ENCODE results near the gene UBXN10.
A peak's percentile ranks its signal among the peaks of the same experiment; 100 is the strongest.

The UBXN10 gene

GRCh38 chr1:20185834-20186782 is at the start of gene UBXN10, which contains the start of gene PLA2G2C:
UBXN10 (plus strand) TSS chr1:20186096; CDS start chr1:20190562, 4,466 bp downstream.
PLA2G2C (minus strand) TSS chr1:20186518; CDS start chr1:20177363, 9,155 bp downstream.
- no peak within 1 kb of the TSS; the same call in 1 of the 2 replicates for H3K27ac ChIP-seq
- TF ChIP-seq CTCF (conservative IDR thresholded peaks at IDR 0.05) (no peak), ZFX (IDR thresholded peaks at IDR 0.05) (no peak)

GRCh38 chr1:20136249-20136648 is 49.6 kb upstream of the UBXN10 start:
- H3K27ac ChIP-seq = no peak overlapping the region
- TF ChIP-seq CTCF (conservative IDR thresholded peaks at IDR 0.05) = no peak
- TF ChIP-seq ZFX (IDR thresholded peaks at IDR 0.05) = no peak

GRCh38 chr1:20137055-20137454 is 48.8 kb upstream of the UBXN10 start:
- peak overlapping the region; percentile 59 for H3K27ac ChIP-seq
- no peak for TF ChIP-seq ZFX (IDR thresholded peaks at IDR 0.05)
- TF ChIP-seq CTCF (conservative IDR thresholded peaks at IDR 0.05) = no peak

GRCh38 chr1:20137604-20138003 is 48.3 kb upstream of the UBXN10 start:
- peak overlapping the region; percentile 59 for H3K27ac ChIP-seq
- TF ChIP-seq ZFX (IDR thresholded peaks at IDR 0.05) = no peak
- TF ChIP-seq CTCF (conservative IDR thresholded peaks at IDR 0.05) = no peak

GRCh38 chr1:20138346-20138745 is 47.5 kb upstream of the UBXN10 start:
- no peak for TF ChIP-seq CTCF (conservative IDR thresholded peaks at IDR 0.05)
- no peak for TF ChIP-seq ZFX (IDR thresholded peaks at IDR 0.05)

GRCh38 chr1:20138961-20139550 is 46.8 kb upstream of the UBXN10 start, which contains the start of gene PLA2G2F:
PLA2G2F (plus strand) TSS chr1:20139323; CDS start chr1:20139428, 105 bp downstream.
- peak within 1 kb of the TSS; percentile 59 for H3K27ac ChIP-seq
- TF ChIP-seq CTCF (conservative IDR thresholded peaks at IDR 0.05) (no peak), ZFX (IDR thresholded peaks at IDR 0.05) (no peak)

More at GRCh38 chr1:20138346-20138745, 47.5 kb upstream of the UBXN10 start:
- peak overlapping the region; percentile 59; the same call in 1 of the 2 replicates for H3K27ac ChIP-seq
